IMR-90 (cell line): ENCODE data around the gene HIRA. TPM values are rescaled to one million over a fixed set of nuclear protein-coding genes. Genes with fewer than 3 reads are reported as not detected.

Experiments used
- ATAC-seq: fragments of 200-7000 bp; cut with Tn5 transposase; 2 replicates; pipeline ENCODE4 v1.9.1; 2020; ENCODE audit warnings: low read depth, mild to moderate bottlenecking, moderate library complexity
- BruUV-seq: library from RNA; stranded (reverse); fragments of 400-500 nt; replicated peaks from 2 replicates; lab custom pipeline; 2021; lab: Mats Ljungman, UMichigan
- CTCF ChIA-PET: fragments of 300-600 bp; formaldehyde crosslinking; extraction: SDS; loops from one replicate; lab custom pipeline; 2021; ENCODE audit warnings: antibody characterized with exemption; lab: Yijun Ruan, JAX
- POLR2A ChIA-PET: fragments of 300-600 bp; sonication (Branson Sonifier 250); formaldehyde crosslinking; loops from one replicate; lab custom pipeline; 2022; ENCODE audit warnings: antibody characterized with exemption; ENCODE audit not compliant: unreplicated experiment; lab: Charles Lee
- DNase-seq: peaks from one replicate; pipeline ENCODE4 v3.0.0; 2013
- H2AFZ ChIP-seq: replicated peaks from 2 replicates; pipeline ENCODE3; 2013; ENCODE audit warnings: low read length, mild to moderate bottlenecking; ENCODE audit not compliant: poor library complexity
- H2AK5ac ChIP-seq: 2 replicates; pipeline ENCODE4 v1.6.1; 2013; ENCODE audit warnings: low read depth, low read length, inconsistent platforms
- H2AK9ac ChIP-seq: replicated peaks from 2 replicates; pipeline ENCODE3; 2013; ENCODE audit warnings: mild to moderate bottlenecking, low read depth, low read length, moderate library complexity; ENCODE audit not compliant: poor library complexity
- H2BK120ac ChIP-seq: 2 replicates; pipeline ENCODE4 v1.6.1; 2013; ENCODE audit warnings: low read depth, low read length, inconsistent platforms
- H2BK15ac ChIP-seq: 3 replicates; pipeline ENCODE4 v1.6.1; 2013; ENCODE audit warnings: low read depth, low read length, inconsistent platforms
- H2BK20ac ChIP-seq: 2 replicates; pipeline ENCODE4 v1.6.1; 2013; ENCODE audit warnings: low read depth, mild to moderate bottlenecking, inconsistent platforms, low read length, moderate library complexity
- H2BK5ac ChIP-seq: 2 replicates; pipeline ENCODE4 v1.6.1; 2013; ENCODE audit warnings: mild to moderate bottlenecking, low read depth, low read length, inconsistent platforms; ENCODE audit not compliant: poor library complexity, severe bottlenecking
- H3K14ac ChIP-seq: replicated peaks from 2 replicates; pipeline ENCODE4 v1.6.1; 2013; ENCODE audit warnings: low read depth, low read length, inconsistent platforms
- H3K18ac ChIP-seq: 2 replicates; pipeline ENCODE4 v1.6.1; 2013; ENCODE audit warnings: low read depth, low read length, control low read depth
- H3K23ac ChIP-seq: 2 replicates; pipeline ENCODE4 v1.6.1; 2013; ENCODE audit warnings: low read depth, low read length, inconsistent platforms
- H3K27ac ChIP-seq: 2 replicates; pipeline ENCODE4 v1.5.1; 2013; ENCODE audit warnings: mild to moderate bottlenecking, control low read depth, low read length; ENCODE audit not compliant: insufficient read depth
- H3K27me3 ChIP-seq: 2 replicates; pipeline ENCODE4 v1.6.1; 2013; ENCODE audit warnings: low read length; ENCODE audit not compliant: control insufficient read depth, insufficient read depth
- H3K36me3 ChIP-seq: 2 replicates; pipeline ENCODE4 v1.6.1; 2013; ENCODE audit warnings: low read length, mixed read lengths; ENCODE audit not compliant: control insufficient read depth, insufficient read depth
- H3K4ac ChIP-seq: 2 replicates; pipeline ENCODE4 v1.6.1; 2013; ENCODE audit warnings: low read depth, low read length, inconsistent platforms
- H3K4me1 ChIP-seq: 2 replicates; pipeline ENCODE4 v1.6.1; 2013; ENCODE audit warnings: low read length, mixed read lengths; ENCODE audit not compliant: control insufficient read depth, insufficient read depth
- H3K4me2 ChIP-seq: 2 replicates; pipeline ENCODE4 v1.6.1; 2013; ENCODE audit warnings: low read depth, mild to moderate bottlenecking, control low read depth, low read length, moderate library complexity
- H3K4me3 ChIP-seq: 2 replicates; pipeline ENCODE4 v1.5.1; 2013; ENCODE audit warnings: low read depth, mild to moderate bottlenecking, control low read depth, low read length, moderate library complexity; ENCODE audit not compliant: insufficient read depth
- H3K56ac ChIP-seq: 2 replicates; pipeline ENCODE4 v1.6.1; 2013; ENCODE audit warnings: low read length, inconsistent platforms; ENCODE audit not compliant: insufficient read depth; ENCODE audit errors: extremely low read depth
- H3K79me1 ChIP-seq, 2 experiments: 2 replicates each; pipeline ENCODE4 v1.6.1; 2013; ENCODE audit warnings: low read length in 2 of 2, inconsistent platforms in 1 of 2, low read depth in 1 of 2
- H3K9ac ChIP-seq: 2 replicates; pipeline ENCODE4 v1.6.1; 2013; ENCODE audit warnings: low read depth, low read length, control low read depth
- H3K9me1 ChIP-seq: 2 replicates; pipeline ENCODE4 v1.6.1; 2013; ENCODE audit warnings: low read length, inconsistent platforms; ENCODE audit not compliant: insufficient read depth
- H3K9me3 ChIP-seq: 2 replicates; pipeline ENCODE4 v1.6.1; 2013; ENCODE audit warnings: low read length; ENCODE audit not compliant: control insufficient read depth, insufficient read depth
- H4K20me1 ChIP-seq: 2 replicates; pipeline ENCODE4 v1.6.1; 2013; ENCODE audit warnings: low read length, inconsistent platforms; ENCODE audit not compliant: insufficient read depth
- H4K5ac ChIP-seq: 2 replicates; pipeline ENCODE4 v1.6.1; 2013; ENCODE audit warnings: mild to moderate bottlenecking, low read depth, low read length, control low read depth
- H4K8ac ChIP-seq, 2 experiments: 2 replicates each; pipeline ENCODE4 v1.6.1; 2013; ENCODE audit warnings: low read depth in 2 of 2, low read length in 2 of 2, control low read depth in 1 of 2, inconsistent platforms in 1 of 2
- H4K91ac ChIP-seq: 2 replicates; pipeline ENCODE4 v1.6.1; 2013; ENCODE audit warnings: low read depth, low read length, inconsistent platforms; ENCODE audit not compliant: insufficient read depth
- BHLHE40 ChIP-seq: fragments of 150-350 bp; IDR thresholded peaks from 2 replicates; pipeline ENCODE4 v1.6.1; 2016; ENCODE audit warnings: mild to moderate bottlenecking, low read depth, low read length
- CHD1 ChIP-seq: IDR thresholded peaks from 2 replicates; pipeline ENCODE4 v1.6.1; 2012; ENCODE audit warnings: low read depth, low read length, improper control_type of control experiment
- ELK1 ChIP-seq: fragments of 150-350 bp; IDR thresholded peaks from 2 replicates; pipeline ENCODE4 v1.6.1; 2016; ENCODE audit warnings: low read depth, mild to moderate bottlenecking, low read length, moderate library complexity, borderline replicate concordance
- FOS ChIP-seq: fragments of 150-350 bp; IDR thresholded peaks from 2 replicates; pipeline ENCODE4 v1.6.1; 2016; ENCODE audit warnings: low read depth, low read length
- MAFK ChIP-seq: IDR thresholded peaks from 2 replicates; pipeline ENCODE4 v1.6.1; 2012; ENCODE audit warnings: low read depth, low read length, improper control_type of control experiment
- MAZ ChIP-seq: IDR thresholded peaks from 2 replicates; pipeline ENCODE4 v1.6.1; 2012; ENCODE audit warnings: low read depth, mild to moderate bottlenecking, low read length, improper control_type of control experiment, moderate library complexity, borderline replicate concordance
- NFE2L2 ChIP-seq: fragments of 150-350 bp; IDR thresholded peaks from 2 replicates; pipeline ENCODE4 v1.6.1; 2016; ENCODE audit warnings: low read depth, mild to moderate bottlenecking, low read length
- POLR2A ChIP-seq: IDR thresholded peaks from 2 replicates; pipeline ENCODE4 v1.6.1; 2012; ENCODE audit warnings: mild to moderate bottlenecking, low read depth, low read length
- RCOR1 ChIP-seq: IDR thresholded peaks from 2 replicates; pipeline ENCODE4 v1.6.1; 2012; ENCODE audit warnings: mild to moderate bottlenecking, low read length, improper control_type of control experiment; ENCODE audit not compliant: insufficient replicate concordance
- RFX5 ChIP-seq: IDR thresholded peaks from 2 replicates; pipeline ENCODE4 v1.8.0; 2012; ENCODE audit warnings: low read depth, mild to moderate bottlenecking, low read length, moderate library complexity
- WGBS, 2 experiments: methylation state at CpG; one replicate each; pipeline versions ENCODE4 v1.1.5 to v1.1.7; 2013; ENCODE audit warnings: missing lambda C conversion rate in 2 of 2; ENCODE audit not compliant: insufficient read length in 1 of 2; ENCODE audit errors: extremely low coverage in 2 of 2; 5-methylcytosine and 5-hydroxymethylcytosine counted together
- dilution Hi-C: fragments of 300-500 bp; cut with HindIII; formaldehyde crosslinking; loops from one replicate; pipeline ENCODE4 v1.14.3; 2018; ENCODE audit warnings: low sequenced_read_pairs; ENCODE audit not compliant: unreplicated experiment
- in situ Hi-C: fragments of 300-500 bp; cut with MboI; formaldehyde crosslinking; loops from 3 replicates; pipeline ENCODE4 v1.14.3; 2019; ENCODE audit warnings: low sequenced_read_pairs, inconsistent platforms, mixed read lengths
- intact Hi-C: fragments of 100-400 bp; cut with micrococcal nuclease; formaldehyde crosslinking; loops from 2 replicates; pipeline ENCODE4 v1.10.0; 2022
- polyA plus RNA-seq, 3 experiments: library from polyadenylated mRNA; depleted of rRNA; stranded (reverse); fragments of >200 nt; gene quantifications; 2 replicates each; pipeline ENCODE4 v1.2.3, GENCODE V29; 2012; ENCODE audit warnings: low replicate concordance in 1 of 3
- total RNA-seq: library from RNA; depleted of rRNA; stranded (reverse); fragments of >200 nt; gene quantifications from 2 replicates; pipeline ENCODE4 v1.2.3, GENCODE V29; 2012

HIRA gene
- total and polyA plus RNA-seq, 2 of the 4 experiments (the other 2 are of a cell fraction), result 14.5 to 24.2 TPM

- BruUV-seq, result no TSS peak
Observed at GRCh38 chr22:19303785-19304184, 127.7 kb downstream of the HIRA start.

More at GRCh38 chr22:19303785-19304184, 127.7 kb downstream of the HIRA start:
- Histone ChIP-seq H4K20me1 (no peaks in the 10 kb centered on the region), H3K14ac (no peak overlapping the region), H3K4me3 (no peak overlapping the region), H2BK120ac (no peak overlapping the region), H4K91ac (no peak overlapping the region), H4K5ac (no peak overlapping the region), H3K27ac (no peak overlapping the region), H2AK9ac (no peak overlapping the region), H3K18ac (no peak overlapping the region), H3K4me2 (no peak overlapping the region), H3K9ac (no peak overlapping the region), H2BK15ac (no peak overlapping the region), H3K4me1 (no peaks in the 10 kb centered on the region), H3K36me3 (no peaks in the 10 kb centered on the region), H3K9me1 (no peaks in the 10 kb centered on the region), H2AK5ac (no peak overlapping the region), H3K4ac (no peak overlapping the region), H3K23ac (no peak overlapping the region), H3K9me3 (no peaks in the 10 kb centered on the region), H3K27me3 (peaks cover 2% of the 10 kb centered on the region; the same call in 1 of the 2 replicates), H3K56ac (no peak overlapping the region), H2BK5ac (no peak overlapping the region), H3K79me1 (no peaks in the 10 kb centered on the region), H2BK20ac (no peak overlapping the region), H2AFZ (no peak overlapping the region), H4K8ac (no peak overlapping the region)
- in situ Hi-C loops (no loop called here), intact Hi-C loops (no loop called here), dilution Hi-C loops (no loop called here)
- TF ChIP-seq ELK1 (no peak), BHLHE40 (no peak), CHD1 (no peak), RCOR1 (no peak), POLR2A (no peak), FOS (no peak), MAZ (no peak), NFE2L2 (no peak), MAFK (no peak), RFX5 (no peak)
- ATAC-seq, result no peak
- no peak for DNase-seq
- CTCF ChIA-PET, result interaction anchor here (1.4 kb wide), 1 partner anchor 326 kb away, joined by 3 read pairs; no protein-coding TSS in a partner anchor
- POLR2A ChIA-PET, result no interaction called here
- WGBS, 2 experiments, result no CpG with 5 or more reads among the region's 1 CpG
